ENCODE measurements around the gene AKAP14. TPM values are rescaled to one million over a fixed set of nuclear protein-coding genes. Genes with fewer than 3 reads are reported as not detected.
"Not testable (repeated sequence)": the region's sequence is repeated elsewhere in the genome, so short reads cannot be mapped to it uniquely, and the experiment has no call there.

The AKAP14 gene
- not detected for total RNA-seq

DNA sequence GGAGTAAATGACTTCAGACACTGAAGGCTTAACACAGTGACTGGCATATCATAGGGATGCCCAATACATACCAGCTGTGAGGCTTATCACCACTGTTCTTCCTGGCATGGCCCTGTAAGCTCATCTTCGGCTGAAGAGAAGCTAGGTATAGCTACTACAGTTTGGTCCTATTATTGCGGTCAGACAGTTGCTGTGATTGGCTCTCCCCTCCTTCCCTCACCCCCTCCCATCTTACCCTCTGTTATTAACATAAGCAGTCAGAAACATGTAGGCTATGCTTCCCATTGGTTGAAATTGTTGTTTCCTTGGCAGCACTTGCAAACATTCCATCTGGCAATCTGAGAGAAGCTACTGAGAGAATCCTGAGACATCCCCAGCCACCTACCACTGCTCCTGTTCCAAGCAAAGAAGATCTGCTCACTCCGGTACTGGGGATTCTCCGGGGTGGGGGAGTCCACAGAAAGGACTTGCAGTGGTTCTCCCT lies at the start of gene AKAP14:
TSS of gene AKAP14 (plus strand) at position 51 of the 484 bp plus-strand sequence. CDS start 7,331 bp downstream, outside the sequence.
- DNase-seq (ENCODE audit: low spot score), result no peak

DNA sequence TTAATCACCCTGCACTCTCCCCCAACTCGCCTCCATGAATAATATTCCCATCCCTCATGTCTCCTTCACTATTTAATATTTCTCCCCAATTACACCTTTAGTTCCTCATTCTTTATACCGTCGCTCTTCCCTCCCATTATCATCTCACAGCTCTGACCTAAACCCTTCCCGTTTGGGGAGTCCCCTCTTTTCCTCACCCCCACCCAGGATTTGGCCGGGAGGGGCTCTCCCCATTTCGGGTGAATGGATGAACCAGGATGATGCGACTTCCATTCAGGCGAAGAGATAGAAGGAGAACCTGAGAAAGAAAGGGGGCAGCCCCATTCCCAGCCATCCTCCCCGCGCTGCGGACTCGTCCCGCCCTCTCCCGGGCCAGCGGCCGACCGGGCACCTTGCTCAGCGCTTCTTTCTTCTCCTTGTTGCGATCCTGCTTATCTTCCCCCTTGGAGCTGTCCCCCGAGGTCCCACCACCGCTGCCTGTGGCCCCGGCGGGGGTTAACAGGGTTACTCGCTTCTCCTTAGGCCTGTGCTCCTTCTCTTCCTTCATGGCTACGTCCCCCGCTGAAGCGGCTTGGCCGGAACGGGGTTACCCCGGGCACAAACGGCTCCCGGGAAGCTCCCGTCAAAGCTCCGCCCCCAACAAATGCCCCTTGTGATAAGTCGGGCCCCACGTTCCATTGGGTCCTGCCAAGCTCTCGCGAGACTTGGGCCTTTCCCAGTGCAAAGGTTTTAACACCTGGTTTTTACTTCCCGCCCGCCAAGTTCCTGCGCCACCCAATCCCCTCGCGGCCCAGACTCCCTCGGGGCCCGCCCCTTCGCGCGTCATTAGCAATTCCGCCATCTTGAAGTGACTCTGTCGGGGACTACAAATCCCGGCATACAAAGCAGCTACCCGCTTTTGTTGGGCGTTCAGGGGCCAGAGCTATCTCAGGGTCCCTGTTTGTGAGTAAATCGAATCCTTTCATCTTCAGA lies 43.0 kb upstream of the AKAP14 start, which contains the start of gene UPF3B:
TSS of gene UPF3B (minus strand) at position 582 of the 972 bp plus-strand sequence. CDS start at position 547, 35 bp downstream.
- peak; percentile 96 for DNase-seq (ENCODE audit: low spot score)

DNA sequence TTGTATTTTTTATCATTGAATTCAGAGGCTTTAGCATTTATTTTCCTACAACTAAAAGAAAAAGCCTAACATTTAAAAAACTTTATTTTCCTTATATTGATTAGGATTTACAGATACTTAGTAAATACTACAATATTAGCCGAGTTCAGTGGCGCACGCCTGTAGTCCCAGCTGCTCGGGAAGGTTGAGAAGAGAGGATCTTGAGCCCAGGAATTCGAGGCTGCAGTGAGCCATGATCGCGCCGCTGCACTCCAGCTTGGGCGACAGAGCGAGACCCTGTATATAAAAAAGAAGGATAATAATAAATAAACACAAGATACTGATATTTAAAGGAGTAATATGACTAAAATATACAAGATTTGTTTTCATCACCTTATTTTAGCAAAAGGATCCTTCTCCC lies 42.2 kb upstream of the AKAP14 start:
- DNase-seq (ENCODE audit: low spot score), result no peak

DNA sequence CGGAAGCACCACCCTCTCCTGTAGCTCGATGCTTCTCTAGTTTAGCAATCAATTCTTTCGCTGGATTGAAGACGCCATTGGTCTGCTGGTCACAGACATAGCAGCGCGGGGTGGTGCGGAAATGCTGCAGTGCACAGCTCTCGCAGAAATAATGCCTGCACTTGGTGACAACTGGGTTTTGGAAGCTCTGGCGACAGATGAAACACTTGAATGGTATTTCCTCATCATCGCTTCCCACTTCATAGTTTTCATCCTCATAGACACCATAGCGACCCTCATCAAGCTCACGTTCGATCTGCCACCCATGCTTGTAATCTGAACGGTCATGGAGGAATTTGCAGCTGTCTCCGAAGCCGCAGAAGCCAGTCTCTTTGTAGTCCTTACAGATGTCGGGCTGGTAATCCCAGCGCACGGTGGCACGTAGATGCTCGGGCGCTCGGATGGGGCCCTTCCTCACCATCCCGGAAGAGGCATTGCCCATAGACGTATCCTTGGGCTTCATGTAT lies 25.0 kb upstream of the AKAP14 start:
- no peak for DNase-seq (ENCODE audit: low spot score)

DNA sequence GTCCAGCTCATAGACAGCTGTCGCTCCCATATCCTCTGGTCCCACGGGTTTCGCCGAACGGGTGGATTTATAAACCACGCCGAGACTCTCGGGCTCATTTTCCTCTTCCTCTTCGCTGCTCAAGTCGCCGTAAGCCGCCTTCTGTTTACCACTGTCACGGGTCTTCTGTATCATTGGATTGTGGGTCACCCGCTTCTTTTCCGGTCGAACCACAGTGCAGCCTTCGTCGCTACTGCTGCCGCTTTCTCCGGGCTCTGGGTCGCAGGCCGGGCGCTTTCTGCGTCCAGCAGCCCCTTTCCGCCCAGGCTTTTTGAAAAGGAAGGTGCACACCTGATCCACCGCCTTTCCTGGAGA lies 24.5 kb upstream of the AKAP14 start:
- no peak for DNase-seq (ENCODE audit: low spot score)

DNA sequence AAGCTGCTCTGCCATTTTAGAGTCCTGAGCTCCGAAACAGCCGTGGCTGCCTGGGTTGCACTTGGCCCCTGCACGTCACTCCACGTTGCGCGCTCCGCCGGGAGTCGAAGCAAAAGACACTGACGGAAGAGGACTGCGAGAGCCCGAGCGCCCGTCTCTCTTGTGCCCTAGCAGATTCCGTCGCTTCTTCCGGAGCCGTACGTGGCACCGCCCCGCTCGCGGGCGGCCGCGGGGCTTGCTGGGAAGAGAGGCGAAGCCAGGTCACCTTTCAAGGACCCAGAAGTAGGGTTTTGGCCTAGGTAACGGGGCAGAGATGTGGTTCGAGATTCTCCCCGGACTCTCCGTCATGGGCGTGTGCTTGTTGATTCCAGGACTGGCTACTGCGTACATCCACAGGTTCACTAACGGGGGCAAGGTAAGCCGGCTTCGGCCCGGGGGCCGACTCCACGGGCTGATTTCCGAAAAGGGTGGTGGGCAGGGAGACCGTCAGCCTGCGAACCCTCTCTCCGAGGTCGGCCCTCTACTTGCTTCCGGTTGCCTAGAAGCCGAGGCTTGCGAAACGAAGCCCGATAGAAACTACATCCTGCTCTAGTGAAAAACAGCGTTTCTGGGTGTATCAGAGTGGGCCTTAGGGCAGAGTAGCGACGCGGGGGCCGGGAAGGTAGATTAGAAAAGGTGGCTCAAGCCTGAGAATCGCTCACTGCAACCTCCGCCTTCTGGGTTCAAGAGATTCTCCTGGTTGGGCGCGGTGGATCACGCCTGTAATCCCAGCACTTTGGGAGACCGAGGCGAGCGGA lies 23.9 kb upstream of the AKAP14 start, which contains the start of the genes NDUFA1 and RNF113A:
TSS of gene NDUFA1 (plus strand) at position 234 of the 797 bp plus-strand sequence. CDS start at position 314, 80 bp downstream.
TSS of gene RNF113A (minus strand) at position 135 of the 797 bp plus-strand sequence. CDS start at position 15, 120 bp downstream.
- peak; percentile 82 for DNase-seq (ENCODE audit: low spot score)

DNA sequence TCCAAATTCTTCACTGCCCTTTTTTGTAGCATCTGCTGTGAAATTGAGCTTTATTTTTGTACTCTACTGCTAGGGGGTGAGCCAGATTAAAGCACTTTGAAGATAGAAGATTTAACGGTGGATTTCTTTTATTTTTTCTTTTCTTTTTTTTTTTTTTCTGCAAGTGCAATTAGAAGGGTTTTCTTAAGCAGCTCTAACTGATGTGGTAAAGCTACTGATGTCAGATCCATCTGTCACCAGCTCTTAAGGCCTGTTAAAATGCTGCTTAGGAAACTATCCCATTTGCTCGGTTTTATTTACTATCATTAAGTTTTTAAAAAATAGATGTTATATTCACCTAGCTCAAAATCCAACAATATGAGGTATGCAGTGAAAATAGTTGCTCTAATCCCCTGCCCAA lies 17.0 kb upstream of the AKAP14 start:
- DNase-seq (ENCODE audit: low spot score), result no peak

DNA sequence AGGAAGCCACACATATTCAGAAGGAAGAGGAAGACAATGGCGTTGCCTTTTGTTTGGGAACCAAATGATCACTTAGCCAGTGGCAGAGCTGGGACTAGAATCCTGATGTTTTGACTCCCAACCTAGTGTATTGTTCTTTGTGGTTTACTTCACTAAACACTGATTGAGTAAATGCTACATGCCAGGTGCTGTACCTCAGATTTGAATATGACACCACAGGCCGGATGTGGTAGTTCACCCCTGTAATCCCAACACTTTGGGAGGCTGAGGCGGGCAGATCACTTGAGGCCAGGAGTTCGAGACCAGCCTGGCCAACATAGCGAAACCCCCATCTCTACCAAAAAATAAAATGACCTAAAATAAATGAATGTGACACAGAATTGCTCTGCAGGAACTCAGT lies 15.6 kb upstream of the AKAP14 start:
- no peak for DNase-seq (ENCODE audit: low spot score)

DNA sequence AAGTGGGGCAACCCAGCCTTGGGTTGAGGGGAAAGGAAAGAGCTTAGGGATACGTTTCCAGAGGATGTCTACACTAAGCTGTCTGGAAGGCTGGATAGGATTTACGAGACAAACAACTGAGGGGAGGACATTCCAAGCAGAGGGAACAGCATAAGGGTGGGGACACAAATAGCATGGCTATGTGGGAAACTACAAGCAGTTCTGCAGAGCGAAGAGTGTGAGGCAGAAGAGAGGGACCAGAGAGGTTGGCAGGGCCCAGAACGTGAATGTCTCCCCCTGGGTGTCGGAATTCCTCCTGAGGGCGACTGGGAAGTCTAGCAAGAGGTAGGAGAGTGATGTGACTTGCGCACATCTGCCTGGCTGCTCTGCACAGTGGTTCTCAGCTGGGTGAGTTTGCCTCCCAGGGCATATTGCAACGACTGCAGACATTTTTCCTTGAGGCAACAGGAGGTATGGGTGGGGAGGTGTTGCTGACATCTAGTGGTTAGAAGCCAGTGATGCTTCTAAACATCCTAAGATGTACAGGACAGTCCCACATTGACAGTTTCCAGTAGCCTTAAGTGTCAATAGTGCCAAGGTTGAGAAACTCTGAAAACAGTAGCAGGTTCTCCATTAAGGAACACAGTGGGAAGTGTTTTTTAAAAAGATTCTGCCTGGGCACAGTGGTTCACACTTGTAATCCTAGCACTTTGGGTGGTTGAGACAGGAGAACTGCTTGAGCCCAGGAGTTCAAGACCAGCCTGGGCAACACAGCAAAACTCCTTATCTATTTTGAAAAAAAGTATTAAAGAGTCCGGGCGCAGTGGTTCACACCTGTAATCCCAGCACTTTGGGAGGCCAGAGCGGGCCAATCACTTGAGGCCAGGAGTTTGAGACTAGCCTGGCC lies 14.9 kb upstream of the AKAP14 start:
- DNase-seq (ENCODE audit: low spot score), result peak; percentile 14

DNA sequence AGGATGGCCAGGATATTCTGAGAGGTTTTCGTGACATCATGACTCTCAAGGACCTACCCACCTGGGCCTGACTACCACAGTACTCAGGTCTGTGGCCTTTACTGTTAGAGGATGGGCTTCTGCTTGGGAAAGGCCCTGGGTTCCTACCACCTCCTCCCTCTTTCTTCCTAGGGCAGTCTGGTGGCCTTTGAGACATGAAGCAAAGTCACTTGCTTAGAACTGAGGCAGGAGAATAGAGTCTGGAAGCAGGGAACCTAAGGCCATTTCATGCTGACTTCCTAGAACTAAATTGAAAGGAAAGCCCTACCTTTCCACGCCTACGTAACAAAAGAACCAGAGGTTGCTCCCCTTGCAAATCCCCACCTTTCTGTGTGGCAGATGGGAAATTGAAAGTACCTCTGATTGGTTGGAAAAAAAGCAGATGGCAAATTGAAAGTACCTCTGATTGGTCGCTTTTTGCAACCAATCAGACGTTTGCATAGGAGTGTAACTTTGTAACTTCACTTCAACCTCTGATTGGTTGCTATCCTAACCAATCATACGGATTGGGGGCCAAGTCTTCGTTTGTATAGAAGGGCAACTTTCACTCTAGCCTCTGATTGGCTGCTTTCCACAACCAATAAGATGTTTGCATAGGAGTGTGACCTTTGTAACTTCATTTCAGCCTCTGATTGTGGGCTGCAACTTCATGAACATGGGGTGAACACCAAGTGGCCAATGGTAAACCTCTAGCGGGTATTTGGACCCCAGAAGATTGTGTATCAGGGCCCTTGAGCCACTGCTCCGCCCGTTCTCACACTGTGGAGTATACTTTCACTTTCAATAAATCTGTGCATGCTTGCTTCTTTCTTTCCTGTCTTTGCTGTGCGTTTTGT lies 9.9 kb upstream of the AKAP14 start:
- DNase-seq (ENCODE audit: low spot score), result no peak

DNA sequence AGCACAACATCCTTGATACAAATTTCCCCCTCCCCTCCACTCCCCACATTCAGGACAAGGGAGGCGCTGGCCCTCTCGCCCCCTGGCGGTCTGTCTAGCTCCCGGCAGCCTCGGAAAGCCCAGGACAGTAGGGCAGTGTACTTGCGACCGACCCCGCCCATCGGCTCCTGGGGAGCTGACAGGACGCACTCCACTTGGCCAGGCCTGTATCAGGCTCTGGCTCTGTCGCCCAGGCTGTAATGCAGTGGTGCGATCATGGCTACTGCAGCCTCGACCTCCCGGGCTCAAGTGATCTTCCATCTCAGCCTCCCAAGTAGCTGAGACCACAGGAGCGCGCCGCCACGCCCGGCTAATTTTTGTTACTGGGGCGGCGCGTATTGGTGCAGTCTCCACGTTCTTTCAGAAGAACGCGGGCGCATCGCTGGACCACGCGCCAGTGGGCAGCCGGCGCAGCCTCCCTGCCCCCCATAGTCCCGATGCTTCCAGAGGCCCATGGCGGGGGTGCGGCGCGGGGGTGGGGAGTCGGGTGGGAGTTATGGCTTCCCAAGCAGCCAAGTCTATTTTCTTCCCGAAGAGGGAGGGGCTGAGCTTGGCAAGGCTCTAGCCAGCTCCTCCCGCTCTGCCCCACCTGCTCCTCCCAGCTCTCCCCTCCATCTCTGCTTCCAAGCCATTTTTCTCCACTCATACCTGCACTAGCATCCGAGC lies 7.8 kb upstream of the AKAP14 start:
- DNase-seq (ENCODE audit: low spot score), result peak; percentile 24

DNA sequence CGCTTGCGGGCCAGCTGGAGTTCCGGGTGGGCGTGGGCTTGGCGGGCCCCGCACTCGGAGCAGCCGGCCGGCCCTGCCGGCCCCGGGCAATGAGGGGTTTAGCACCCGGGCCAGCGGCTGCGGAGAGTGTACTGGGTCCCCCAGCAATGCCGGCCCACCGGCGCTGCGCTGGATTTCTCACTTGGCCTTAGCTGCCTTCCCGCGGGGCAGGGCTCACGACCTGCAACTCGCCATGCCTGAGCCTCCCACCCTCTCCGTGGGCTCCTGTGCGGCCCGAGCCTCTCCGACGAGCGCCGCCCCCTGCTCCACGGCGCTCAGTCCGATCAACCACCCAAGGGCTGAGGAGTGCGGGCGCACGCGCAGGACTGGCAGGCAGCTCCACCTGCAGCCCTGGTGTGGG lies 5.1 kb upstream of the AKAP14 start:
- DNase-seq (ENCODE audit: low spot score), result not testable (repeated sequence)

DNA sequence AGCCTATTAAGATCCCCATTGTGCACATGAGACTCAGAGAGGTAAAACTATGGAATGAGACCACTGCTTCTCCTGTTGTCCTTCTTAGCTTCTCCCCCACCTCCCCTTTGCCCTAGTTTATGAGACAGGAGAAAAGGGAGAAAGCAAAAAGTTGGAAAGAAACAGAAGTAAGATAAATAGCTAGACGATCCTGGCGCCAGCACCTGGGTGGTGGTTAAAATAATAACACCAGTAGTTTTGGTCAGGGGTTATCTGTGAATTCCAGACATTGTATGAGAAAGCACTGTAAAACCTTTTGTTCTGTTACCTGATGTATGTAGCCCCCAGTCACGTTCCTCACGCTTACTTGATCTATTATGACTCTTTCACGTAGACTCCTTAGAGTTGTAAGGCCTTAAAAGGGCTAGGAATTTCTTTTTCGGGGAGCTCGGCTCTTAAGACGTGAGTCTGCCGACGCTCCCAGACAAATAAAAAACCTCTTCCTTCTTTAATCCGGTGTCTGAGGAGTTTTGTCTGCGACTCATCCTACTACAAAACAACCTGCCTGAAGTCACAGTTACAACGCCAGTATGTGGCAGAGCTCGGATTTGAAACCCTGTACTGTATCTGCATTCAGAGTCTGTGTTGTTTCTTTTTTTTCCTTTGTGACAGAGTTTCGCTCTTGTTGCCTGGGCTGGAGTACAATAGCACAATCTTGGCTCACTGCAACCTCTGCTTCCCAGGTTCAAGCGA lies 3.6 kb upstream of the AKAP14 start:
- not testable (repeated sequence) for DNase-seq (ENCODE audit: low spot score)

DNA sequence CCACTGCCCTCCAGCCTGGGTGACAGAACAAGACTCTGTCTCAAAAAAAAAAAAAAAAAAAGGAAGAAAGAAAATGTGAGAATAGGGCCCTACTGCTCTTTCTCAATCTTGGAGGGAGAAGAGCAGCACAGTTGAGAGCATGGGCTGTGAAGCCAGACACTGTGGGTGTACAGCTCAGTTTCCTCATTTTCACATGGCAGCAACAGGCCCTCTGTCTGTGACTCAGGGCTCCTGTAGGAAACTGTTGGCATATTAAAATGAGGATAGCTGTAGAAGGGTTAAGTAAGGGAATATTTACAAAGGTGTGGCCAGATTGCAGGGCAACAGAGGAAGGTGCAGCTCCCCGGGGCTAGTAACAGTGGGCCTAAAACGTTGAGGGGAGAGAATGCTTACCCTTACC lies 3.4 kb downstream of the AKAP14 start:
- DNase-seq (ENCODE audit: low spot score), result no peak

DNA sequence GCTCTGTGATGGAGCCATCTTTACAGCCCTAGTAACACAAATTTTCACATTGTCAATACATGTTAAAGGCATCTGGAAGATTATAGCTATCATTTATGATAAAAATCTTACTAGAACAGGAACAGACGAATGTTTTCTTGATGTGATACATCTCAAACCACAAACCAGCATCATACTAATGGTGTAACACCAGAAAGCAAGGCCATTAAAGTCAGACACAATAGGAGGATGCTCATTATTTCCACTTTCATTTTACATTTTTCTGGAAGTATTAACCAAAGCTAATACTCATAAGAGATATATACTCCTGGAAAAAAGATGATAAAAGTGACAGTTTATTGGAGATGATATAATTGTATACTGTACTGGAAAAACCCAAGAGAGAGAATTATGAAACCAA lies 5.3 kb downstream of the AKAP14 start:
- no peak for DNase-seq (ENCODE audit: low spot score)

DNA sequence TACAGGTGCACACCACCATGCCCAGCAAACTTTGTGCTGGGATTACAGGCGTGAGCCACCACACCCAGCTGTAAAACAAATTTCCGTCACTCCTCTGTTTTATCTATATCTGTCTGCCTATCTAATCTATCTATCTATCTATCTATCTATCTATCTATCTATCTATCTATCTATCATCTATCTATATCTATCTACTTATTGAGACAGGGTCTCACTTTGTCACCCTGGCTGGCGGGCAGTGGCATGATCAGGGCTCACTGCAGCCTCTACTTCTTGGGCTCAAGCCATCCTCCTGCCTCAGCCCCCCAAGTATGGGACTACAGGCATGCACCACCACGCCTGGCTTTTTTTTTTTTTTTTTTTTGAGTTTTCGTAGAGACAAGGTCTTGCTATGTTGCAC lies 20.6 kb downstream of the AKAP14 start:
- DNase-seq (ENCODE audit: low spot score), result no peak

DNA sequence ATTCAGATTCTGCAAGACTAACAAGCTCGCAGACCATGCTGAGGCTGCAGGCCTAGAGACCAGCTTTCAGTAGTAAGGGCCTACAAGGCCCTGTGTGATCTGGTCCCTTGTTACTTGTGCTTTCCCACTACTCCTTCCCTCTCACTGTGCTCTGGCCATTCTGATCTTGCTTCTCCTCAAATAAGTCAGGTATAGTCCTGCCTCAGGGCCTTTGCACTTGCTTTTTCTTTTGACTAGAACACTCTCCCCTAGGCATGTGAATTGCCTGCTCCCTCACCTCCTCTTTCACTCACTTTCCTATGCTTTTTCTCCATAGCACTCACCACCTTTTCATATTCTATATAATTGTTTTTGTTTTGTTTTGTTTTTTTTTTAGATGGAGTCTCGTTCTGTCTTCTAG lies 22.2 kb downstream of the AKAP14 start:
- no peak for DNase-seq (ENCODE audit: low spot score)

DNA sequence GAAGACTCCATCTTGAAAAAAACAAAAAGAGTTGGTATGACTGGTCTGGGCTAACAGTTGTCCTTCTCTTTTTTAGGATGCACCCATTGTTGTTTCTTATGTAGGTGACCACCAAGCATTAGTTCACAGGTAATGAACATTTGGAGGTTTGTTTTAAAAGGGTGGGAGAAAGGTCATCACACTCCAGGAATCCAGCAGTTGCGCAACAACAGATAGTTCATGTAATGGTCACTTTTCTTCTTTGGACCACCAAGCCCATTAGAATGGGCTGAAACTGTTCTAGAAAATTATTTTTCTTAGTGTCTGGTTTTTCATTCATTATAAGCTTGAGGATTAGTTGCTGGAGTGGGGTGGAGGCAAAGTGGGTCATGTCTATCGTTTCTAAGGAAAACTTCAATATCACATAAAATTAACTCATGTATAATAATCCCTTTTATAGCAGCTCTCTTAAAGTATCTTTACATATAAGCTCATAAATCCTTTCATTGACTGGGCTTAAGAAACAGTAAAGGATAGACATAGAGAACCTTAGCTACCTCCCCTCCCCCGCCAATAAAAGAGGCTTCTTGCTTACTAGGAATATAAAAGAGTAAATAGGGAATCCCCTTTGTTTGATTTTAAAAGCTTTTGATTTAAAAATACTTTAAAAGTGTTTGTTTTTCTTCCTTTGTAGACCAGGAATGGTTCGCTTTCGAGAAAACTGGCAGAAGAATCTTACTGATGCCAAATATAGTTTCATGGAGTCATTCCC lies 24.3 kb downstream of the AKAP14 start:
- DNase-seq (ENCODE audit: low spot score), result no peak

All from mucosa of gallbladder (tissue), 1 donor.